C4-2B (cell line): ENCODE measurements around the gene ZNF48.

Source experiments
- CTCF ChIP-seq: fragments of 450-650 bp; conservative IDR thresholded peaks from 2 replicates; pipeline ENCODE4 v1.5.1; 2017; ENCODE audit warnings: mild to moderate bottlenecking
- ZFX ChIP-seq: fragments of 450-650 bp; IDR thresholded peaks from 2 replicates; pipeline ENCODE4 v1.6.1; 2017

GRCh38 chr16:30429678-30430427 lies 34.6 kb downstream of the ZNF48 start, which contains the start of gene DCTPP1:
- peak; percentile 95 for TF ChIP-seq CTCF
- TF ChIP-seq ZFX, result no peak
